ENCODE results near the gene XPR1.

XPR1 gene

DNA sequence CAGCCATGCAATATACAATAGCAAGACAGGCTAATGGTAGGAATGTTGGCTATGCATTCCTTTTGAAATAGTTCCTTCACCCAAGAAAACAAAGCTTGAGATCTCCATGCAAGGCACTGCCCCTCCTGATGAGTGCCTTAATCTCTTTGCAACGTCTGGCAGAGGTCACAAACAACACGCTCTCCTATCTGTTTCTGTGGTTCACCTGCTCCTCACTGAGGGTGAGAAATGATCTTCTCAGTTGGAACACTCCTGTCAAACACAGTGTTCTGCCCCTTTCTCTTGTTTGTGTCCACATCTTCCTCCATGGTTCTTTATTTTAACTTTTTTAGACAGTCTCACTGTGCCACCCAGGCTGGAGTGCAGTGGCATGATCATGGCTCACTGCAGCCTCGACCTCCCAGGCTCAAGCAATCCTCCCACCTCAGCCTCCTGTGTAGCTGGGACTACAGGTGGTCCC lies 21.2 kb upstream of the XPR1 start:
- no peak overlapping the region for H3K4me3 ChIP-seq (ENCODE audit: low read depth, low read length)
- H3K27me3 ChIP-seq (replicated peaks) = no peaks in the 10 kb centered on the region
- no peak overlapping the region for H3K27ac ChIP-seq
- in situ Hi-C loops (cut with HindIII; ENCODE audit: low pct_ligation_motif_present, low sequenced_read_pairs) = no loop called here
- TF ChIP-seq, protein P1, sequence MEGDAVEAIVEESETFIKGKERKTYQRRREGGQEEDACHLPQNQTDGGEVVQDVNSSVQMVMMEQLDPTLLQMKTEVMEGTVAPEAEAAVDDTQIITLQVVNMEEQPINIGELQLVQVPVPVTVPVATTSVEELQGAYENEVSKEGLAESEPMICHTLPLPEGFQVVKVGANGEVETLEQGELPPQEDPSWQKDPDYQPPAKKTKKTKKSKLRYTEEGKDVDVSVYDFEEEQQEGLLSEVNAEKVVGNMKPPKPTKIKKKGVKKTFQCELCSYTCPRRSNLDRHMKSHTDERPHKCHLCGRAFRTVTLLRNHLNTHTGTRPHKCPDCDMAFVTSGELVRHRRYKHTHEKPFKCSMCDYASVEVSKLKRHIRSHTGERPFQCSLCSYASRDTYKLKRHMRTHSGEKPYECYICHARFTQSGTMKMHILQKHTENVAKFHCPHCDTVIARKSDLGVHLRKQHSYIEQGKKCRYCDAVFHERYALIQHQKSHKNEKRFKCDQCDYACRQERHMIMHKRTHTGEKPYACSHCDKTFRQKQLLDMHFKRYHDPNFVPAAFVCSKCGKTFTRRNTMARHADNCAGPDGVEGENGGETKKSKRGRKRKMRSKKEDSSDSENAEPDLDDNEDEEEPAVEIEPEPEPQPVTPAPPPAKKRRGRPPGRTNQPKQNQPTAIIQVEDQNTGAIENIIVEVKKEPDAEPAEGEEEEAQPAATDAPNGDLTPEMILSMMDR (IDR thresholded peaks at IDR 0.05; ENCODE audit: low read depth, low read length, missing control alignments) = no peak
- DNase-seq = no peak
- no peaks in the 10 kb centered on the region for H3K36me3 ChIP-seq (replicated peaks)

DNA sequence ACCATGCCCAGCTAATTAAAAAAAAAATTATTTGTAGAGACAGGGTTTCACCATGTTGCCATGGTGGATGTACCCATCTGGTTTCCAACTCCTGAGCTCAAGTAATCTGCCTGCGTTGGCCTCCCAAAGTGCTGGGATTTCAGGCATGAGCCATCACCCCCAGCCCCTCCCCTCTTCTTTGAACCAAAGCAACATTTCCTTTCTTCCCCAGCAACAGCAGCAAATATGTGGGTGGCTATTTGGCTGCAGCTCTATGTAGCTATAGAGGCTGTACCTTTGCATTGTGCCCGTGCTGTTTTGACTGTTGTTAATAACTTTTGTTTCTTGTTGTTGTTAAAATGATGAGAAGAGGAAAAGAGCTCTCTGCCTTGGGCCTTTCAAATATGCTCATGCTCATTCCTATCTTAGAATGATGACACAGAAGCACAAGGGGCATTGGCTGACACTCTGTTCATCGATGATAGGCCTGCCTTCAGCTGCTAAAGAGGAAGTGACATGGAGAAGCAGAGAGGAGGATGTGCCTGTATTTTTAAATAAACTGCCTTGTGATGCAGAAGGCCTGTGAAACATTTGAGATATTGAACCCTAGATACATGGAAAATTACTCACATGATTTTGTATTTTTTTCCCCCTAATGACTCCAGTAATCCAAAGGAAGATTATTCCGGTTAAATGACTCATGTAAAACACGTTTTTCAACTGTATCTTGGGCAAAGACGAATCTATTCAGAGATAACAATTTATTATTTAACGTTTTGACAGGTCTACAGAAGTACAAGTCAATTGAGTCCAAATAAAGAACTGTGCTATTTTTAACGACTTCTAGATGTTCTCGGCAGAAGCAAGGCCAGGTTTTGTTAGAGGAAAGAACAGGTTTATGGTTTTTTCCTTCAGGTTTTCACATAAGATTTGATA lies 20.5 kb upstream of the XPR1 start:
- DNase-seq = no peak
- in situ Hi-C loops (cut with HindIII; ENCODE audit: low pct_ligation_motif_present, low sequenced_read_pairs) = no loop called here
- Histone ChIP-seq H3K27ac (no peak overlapping the region), H3K4me3 (ENCODE audit: low read depth, low read length) (no peak overlapping the region), H3K27me3 (replicated peaks) (no peaks in the 10 kb centered on the region), H3K36me3 (replicated peaks) (no peaks in the 10 kb centered on the region)
- TF ChIP-seq, protein P1 (IDR thresholded peaks at IDR 0.05; ENCODE audit: low read depth, low read length, missing control alignments) = no peak

DNA sequence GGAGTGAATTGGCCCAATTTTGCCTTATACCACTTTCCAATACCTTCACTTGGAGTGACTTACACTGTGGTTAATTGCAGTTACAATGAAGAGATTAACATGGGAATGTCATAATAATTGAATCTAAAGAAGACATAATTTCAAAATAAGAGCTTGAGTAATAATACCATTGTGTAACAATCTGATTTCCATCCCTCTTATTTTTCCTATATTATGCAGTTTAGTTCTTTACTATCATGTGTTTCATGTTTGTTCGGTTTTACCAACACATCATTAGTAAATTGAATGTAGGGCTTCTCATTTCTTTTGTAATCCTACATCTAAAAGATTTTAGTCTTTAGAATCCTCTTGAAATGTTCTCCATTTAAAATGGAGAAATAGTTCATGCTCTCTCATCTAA lies 19.2 kb upstream of the XPR1 start:
- H3K36me3 ChIP-seq (replicated peaks) = no peaks in the 10 kb centered on the region
- in situ Hi-C loops (cut with HindIII; ENCODE audit: low pct_ligation_motif_present, low sequenced_read_pairs) = no loop called here
- H3K27ac ChIP-seq = no peak overlapping the region
- no peak overlapping the region for H3K4me3 ChIP-seq (ENCODE audit: low read depth, low read length)
- TF ChIP-seq, protein P1 (IDR thresholded peaks at IDR 0.05; ENCODE audit: low read depth, low read length, missing control alignments) = no peak
- no peaks in the 10 kb centered on the region for H3K27me3 ChIP-seq (replicated peaks)
- no peak for DNase-seq

DNA sequence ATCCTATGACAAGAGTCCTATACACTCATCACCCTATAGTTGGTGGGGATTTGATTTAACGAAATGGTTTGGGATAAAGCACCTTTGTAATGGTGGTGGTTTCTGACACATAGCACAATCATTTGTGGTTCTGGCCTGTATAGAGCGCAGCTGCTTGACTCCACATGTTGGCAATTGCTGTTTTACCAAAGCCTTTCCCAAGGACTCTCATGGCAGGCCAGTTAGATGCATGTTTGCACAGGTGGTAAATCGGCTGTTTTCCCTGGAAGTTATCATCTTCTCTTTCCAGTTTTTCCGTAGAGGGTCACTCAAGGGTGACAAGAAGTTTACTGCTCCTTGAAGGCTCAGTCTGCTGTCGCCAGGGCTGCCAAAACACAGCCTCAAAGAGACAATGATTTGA lies 17.1 kb upstream of the XPR1 start:
- no peak for DNase-seq
- TF ChIP-seq, protein P1 (IDR thresholded peaks at IDR 0.05; ENCODE audit: low read depth, low read length, missing control alignments) = no peak
- in situ Hi-C loops (cut with HindIII; ENCODE audit: low pct_ligation_motif_present, low sequenced_read_pairs) = no loop called here
- Histone ChIP-seq H3K4me3 (ENCODE audit: low read depth, low read length) (no peak overlapping the region), H3K27ac (no peak overlapping the region), H3K27me3 (replicated peaks) (no peaks in the 10 kb centered on the region), H3K36me3 (replicated peaks) (no peaks in the 10 kb centered on the region)

DNA sequence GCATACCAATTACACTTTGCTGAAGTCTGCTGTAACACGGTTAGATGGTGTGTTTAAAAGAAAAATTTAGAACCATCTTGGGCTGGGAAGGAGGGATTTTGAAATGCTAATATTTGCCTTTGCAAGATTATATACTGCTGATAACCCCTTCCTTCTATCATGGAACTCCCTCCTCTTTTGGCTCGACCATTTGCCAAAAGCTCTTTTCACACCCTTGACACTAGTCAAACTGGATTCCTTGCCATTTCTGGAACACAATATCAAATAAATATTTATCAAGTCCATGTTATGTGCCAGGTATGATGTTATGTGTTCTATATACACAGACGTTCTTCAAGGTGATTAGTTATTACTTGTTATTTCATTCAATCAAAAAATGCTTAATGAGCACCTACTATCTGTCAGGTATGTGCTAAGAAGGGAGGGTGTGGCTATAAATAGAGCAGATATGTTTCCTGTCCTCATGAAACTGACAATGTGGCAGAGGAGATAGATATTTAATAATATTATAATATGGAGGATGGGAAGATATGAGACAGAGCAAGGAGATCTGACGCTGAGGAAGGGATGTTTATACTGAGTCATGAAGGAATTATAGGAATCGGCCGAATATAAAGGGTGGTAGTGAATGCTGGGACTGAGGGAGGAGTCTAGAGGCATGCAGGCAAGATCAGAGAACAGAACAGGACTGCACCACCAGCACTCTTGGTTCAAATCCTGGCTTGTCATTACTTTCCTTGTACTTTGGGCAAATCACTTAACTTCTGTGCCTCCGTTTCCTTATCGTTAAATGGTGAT lies 16.1 kb upstream of the XPR1 start:
- no peaks in the 10 kb centered on the region for H3K27me3 ChIP-seq (replicated peaks)
- no peaks in the 10 kb centered on the region for H3K36me3 ChIP-seq (replicated peaks)
- no peak overlapping the region for H3K4me3 ChIP-seq (ENCODE audit: low read depth, low read length)
- H3K27ac ChIP-seq = no peak overlapping the region
- TF ChIP-seq, protein P1 (IDR thresholded peaks at IDR 0.05; ENCODE audit: low read depth, low read length, missing control alignments) = no peak
- DNase-seq = no peak
- in situ Hi-C loops (cut with HindIII; ENCODE audit: low pct_ligation_motif_present, low sequenced_read_pairs) = no loop called here
